ENCODE measurements around the gene MYOG. TPM values are rescaled to one million over a fixed set of nuclear protein-coding genes. Genes with fewer than 3 reads are reported as not detected.
A peak's percentile ranks its signal among the peaks of the same experiment; 100 is the strongest.

MYOG gene
- total and polyA plus RNA-seq, 12 donors: 0.06 TPM; not detected in 11

- intact Hi-C loops (cut with DNase I): no loop called here
- H3K36me3 ChIP-seq: peaks cover 0 to 50% (median 0%) of the 10 kb centered on the region in 9 donors
Observed at GRCh38 chr1:203059485-203059884, 26.3 kb downstream of the MYOG start.

GRCh38 chr1:203058676-203058935 lies 27.2 kb downstream of the MYOG start:
- DNase-seq (no peak), ATAC-seq (peak in 1 of 8 donors; percentile 17)
- intact Hi-C loops (cut with DNase I): no loop called here
- Histone ChIP-seq H3K27ac (no peak overlapping the region), H3K9me3 (no peaks in the 10 kb centered on the region), H3K4me3 (no peak overlapping the region), H3K36me3 (peaks cover 0 to 46% (median 0%) of the 10 kb centered on the region in 9 donors), H3K27me3 (no peaks in the 10 kb centered on the region), H3K4me1 (peaks cover 0 to 28% (median 9%) of the 10 kb centered on the region in 9 donors)
- WGBS, 2 donors: 83 to 92% methylated on average over 1 of the region's 1 CpG
- TF ChIP-seq, protein P1, sequence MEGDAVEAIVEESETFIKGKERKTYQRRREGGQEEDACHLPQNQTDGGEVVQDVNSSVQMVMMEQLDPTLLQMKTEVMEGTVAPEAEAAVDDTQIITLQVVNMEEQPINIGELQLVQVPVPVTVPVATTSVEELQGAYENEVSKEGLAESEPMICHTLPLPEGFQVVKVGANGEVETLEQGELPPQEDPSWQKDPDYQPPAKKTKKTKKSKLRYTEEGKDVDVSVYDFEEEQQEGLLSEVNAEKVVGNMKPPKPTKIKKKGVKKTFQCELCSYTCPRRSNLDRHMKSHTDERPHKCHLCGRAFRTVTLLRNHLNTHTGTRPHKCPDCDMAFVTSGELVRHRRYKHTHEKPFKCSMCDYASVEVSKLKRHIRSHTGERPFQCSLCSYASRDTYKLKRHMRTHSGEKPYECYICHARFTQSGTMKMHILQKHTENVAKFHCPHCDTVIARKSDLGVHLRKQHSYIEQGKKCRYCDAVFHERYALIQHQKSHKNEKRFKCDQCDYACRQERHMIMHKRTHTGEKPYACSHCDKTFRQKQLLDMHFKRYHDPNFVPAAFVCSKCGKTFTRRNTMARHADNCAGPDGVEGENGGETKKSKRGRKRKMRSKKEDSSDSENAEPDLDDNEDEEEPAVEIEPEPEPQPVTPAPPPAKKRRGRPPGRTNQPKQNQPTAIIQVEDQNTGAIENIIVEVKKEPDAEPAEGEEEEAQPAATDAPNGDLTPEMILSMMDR (IDR thresholded peaks at IDR 0.05): no peak

More at GRCh38 chr1:203059485-203059884, 26.3 kb downstream of the MYOG start:
- WGBS, 2 donors: 92 to 94% methylated on average over 2 of the region's 2 CpGs
- ATAC-seq (no peak), DNase-seq (no peak)
- TF ChIP-seq, protein P1 (IDR thresholded peaks at IDR 0.05): no peak
- Histone ChIP-seq H3K4me1 (peaks cover 0 to 28% (median 9%) of the 10 kb centered on the region in 9 donors), H3K27ac (no peak overlapping the region), H3K9me3 (no peaks in the 10 kb centered on the region), H3K27me3 (no peaks in the 10 kb centered on the region), H3K4me3 (no peak overlapping the region)

DNA sequence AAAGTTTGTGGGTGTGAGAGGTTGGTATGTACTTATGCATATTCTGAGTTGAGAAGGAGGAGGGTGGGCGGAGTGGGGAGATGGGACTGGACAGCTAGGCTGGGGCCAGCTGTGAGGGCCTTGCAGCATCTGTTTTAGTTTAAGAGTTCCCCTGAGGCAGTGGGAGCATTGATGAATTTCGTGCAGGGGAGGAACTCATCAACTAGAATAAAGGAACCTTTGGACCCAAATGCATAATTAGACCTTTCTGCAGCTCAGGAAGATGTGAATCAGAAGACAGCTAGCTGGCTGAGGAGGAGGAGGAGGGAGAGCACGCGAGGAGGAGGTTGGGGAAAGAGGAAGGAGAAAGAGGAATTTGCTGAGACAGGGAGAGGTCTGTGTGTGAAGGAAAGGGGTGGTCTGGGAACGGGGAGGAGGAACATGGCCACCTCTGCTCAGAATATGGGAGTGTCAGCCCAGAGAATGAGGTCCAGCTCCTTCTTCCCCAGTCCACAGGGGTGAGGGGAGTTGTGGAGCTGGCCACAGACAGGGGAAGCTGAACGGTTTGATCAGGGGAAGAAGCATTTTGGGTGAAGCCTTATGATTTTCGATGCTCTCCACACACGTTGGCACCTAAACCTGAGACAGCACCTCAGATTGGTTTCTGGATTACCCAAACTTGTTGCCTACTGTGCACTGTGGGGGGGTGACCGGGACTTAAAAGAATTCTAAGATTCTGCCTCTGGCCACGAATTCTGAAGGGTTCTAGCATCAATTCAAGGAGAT lies 27.7 kb downstream of the MYOG start:
- ATAC-seq: peak in 3 of 8 donors; percentile 29 to 44 (median 35)
- WGBS, 2 donors: 67 to 68% methylated on average over 9 to 10 of the region's 10 CpGs
- TF ChIP-seq, protein P1 (IDR thresholded peaks at IDR 0.05): no peak
- Histone ChIP-seq H3K4me1 (peaks cover 0 to 28% (median 9%) of the 10 kb centered on the region in 9 donors), H3K27ac (no peak overlapping the region), H3K27me3 (no peaks in the 10 kb centered on the region), H3K4me3 (no peak overlapping the region), H3K36me3 (peaks cover 0 to 45% (median 0%) of the 10 kb centered on the region in 9 donors), H3K9me3 (no peaks in the 10 kb centered on the region)
- DNase-seq: no peak
- intact Hi-C loops (cut with DNase I): no loop called here

DNA sequence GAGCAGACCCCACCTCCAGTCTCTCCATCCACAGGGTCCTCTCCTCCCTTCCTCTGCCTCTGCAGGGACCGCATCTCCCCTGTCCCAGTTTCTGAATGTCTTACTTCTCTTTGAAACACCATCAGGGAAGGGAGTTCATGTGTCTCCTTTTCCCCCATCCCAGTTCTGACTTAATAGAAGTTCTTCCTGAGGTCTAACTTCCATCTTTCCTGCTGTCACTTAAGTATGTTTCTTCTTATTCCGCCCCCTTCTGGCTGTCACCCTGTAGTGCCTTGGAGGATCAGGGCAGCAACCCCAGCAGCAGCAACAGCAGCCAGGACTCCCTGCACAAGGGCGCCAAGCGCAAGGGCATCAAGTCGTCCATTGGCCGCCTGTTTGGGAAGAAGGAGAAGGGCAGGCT lies 29.3 kb downstream of the MYOG start:
- ATAC-seq (no peak), DNase-seq (no peak)
- intact Hi-C loops (cut with DNase I): no loop called here
- Histone ChIP-seq H3K27ac (peak overlapping the region in 1 of 10 donors; percentile 17), H3K27me3 (no peaks in the 10 kb centered on the region), H3K4me3 (no peak overlapping the region), H3K9me3 (no peaks in the 10 kb centered on the region), H3K36me3 (peaks cover 0 to 45% (median 0%) of the 10 kb centered on the region in 9 donors), H3K4me1 (peaks cover 0 to 28% (median 9%) of the 10 kb centered on the region in 9 donors)
- TF ChIP-seq, protein P1 (IDR thresholded peaks at IDR 0.05): peak in 1 of 9 donors; percentile 8
- 93% methylated on average over 6 of the region's 6 CpGs for WGBS, 2 donors
